ENCODE measurements around the gene CAMLG. TPM values are rescaled to one million over a fixed set of nuclear protein-coding genes. Genes with fewer than 3 reads are reported as not detected.

CAMLG gene
- polyA plus RNA-seq, 1 experiment = 16.9 TPM

DNA sequence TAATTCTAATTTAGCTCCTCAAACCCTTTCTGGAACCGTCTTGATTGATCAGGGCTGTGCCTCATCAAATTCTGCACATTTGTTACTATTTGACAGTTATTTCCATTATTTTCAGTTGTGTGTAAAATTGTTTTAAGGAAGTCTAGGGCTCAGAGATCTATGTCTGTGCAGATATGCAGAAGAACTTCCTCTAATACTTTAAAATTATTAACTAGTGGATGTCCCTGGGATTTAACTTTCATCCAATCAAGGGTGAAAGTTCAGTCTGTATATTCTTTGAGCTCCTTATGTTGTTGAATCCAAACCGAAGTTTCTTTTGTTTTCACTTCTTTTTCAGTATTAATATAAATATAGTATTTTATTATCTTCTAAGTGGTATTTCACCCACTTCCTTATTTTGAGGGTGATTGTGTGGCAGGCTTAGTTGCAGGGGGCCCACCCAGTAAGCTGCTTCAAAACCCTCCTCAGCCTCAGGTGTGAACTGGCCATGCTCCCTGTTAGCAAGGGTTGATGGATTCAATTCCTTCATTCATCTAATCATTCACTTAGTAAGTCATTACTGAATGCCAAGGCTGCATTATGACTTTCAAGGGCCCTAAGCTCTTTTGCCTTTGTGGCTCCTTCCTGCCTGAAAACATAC is 2.1 kb upstream of the CAMLG start:
- no peak overlapping the region for H3K4me3 ChIP-seq (ENCODE audit: low read depth, low read length)
- ChIA-PET POLR2A (no interaction called here), CTCF (interaction anchor here (2.5 kb wide), 1 partner anchor 168 kb away, joined by 10 read pairs; the partner anchor contains the start of gene PCBD2)
- no peak for TF ChIP-seq CTCF (IDR thresholded peaks at IDR 0.05; ENCODE audit: insufficient read depth, low read depth, low read length)
- H3K27me3 ChIP-seq (ENCODE audit: control insufficient read depth, insufficient read depth, low read length) = no peaks in the 10 kb centered on the region
- H3K36me3 ChIP-seq (ENCODE audit: control insufficient read depth, insufficient read depth, low read length) = no peaks in the 10 kb centered on the region
- no peak for DNase-seq (ENCODE audit: low read depth)

DNA sequence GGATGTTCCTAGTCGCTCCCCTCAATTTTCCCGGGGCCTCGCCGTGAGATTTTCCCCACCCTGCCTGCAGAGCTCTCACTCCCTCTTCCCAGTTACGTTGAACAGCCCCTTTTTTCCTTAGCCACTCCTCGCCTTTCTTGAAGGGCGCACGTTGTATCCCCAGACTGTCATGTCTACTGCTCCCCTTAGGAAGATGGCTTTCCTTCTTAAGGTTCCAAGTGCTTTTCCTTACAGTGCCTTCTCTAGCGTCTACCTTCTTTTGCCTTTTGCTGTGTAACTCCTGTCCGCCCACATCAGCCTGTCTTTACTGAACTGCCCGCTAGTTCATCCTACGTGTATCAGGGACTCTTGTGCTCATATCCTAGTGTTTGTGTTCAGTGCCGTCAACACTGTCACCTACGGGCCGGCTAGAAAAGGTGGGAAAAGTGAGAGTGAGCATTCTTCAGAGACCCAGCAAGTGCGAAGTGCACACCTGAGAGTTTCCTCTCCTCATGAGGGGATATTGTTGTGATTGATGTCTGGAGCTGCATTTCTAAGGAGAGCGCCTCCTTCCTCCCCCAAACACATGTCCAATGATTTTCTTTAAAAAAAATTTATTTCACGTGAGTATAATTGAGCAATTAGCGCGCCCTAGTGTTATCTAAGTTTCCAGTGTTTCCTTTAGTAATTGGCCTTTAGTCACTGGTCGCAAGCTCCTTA is 764 bp downstream of the CAMLG start:
- Histone ChIP-seq H3K27me3 (ENCODE audit: control insufficient read depth, insufficient read depth, low read length) (no peaks in the 10 kb centered on the region), H3K36me3 (ENCODE audit: control insufficient read depth, insufficient read depth, low read length) (peaks cover 2% of the 10 kb centered on the region; the same call in 1 of the 2 replicates), H3K4me3 (ENCODE audit: low read depth, low read length) (peak overlapping the region; percentile 76)
- TF ChIP-seq CTCF (IDR thresholded peaks at IDR 0.05; ENCODE audit: insufficient read depth, low read depth, low read length) = 0 out of 2 replicates have a peak, but pooled peaks have one; percentile 1
- no peak for DNase-seq (ENCODE audit: low read depth)
- ChIA-PET CTCF (interaction anchor here (0.6 to 3.9 kb wide), 10 partner anchors 7 to 436 kb away, joined by 3 to 29 read pairs (median 3); partner anchors contain the start of genes DDX46 and PCBD2), POLR2A (interaction anchor here (0.5 to 1.0 kb wide), 3 partner anchors 18 to 107 kb away, joined by 3 to 4 read pairs (median 3); partner anchors contain the start of gene C5orf24)

DNA sequence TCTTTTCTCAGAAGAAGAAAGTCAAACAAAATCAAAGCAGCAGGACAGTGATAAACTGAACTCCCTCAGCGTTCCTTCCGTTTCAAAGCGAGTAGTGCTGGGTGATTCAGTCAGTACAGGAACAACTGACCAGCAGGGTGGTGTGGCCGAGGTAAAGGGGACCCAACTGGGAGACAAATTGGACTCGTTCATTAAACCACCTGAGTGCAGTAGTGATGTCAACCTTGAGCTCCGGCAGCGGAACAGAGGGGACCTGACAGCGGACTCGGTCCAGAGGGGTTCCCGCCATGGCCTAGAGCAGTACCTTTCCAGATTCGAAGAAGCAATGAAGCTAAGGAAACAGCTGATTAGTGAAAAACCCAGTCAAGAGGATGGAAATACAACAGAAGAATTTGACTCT is 2.7 kb downstream of the CAMLG start:
- ChIA-PET CTCF (interaction anchor here (0.9 to 3.9 kb wide), 5 partner anchors 9 to 164 kb away, joined by 3 to 29 read pairs (median 7); partner anchors contain the start of genes DDX46 and PCBD2), POLR2A (no interaction called here)
- DNase-seq (ENCODE audit: low read depth) = no peak
- Histone ChIP-seq H3K36me3 (ENCODE audit: control insufficient read depth, insufficient read depth, low read length) (peaks cover 2% of the 10 kb centered on the region; the same call in 1 of the 2 replicates), H3K27me3 (ENCODE audit: control insufficient read depth, insufficient read depth, low read length) (no peaks in the 10 kb centered on the region), H3K4me3 (ENCODE audit: low read depth, low read length) (no peak overlapping the region)
- no peak for TF ChIP-seq CTCF (IDR thresholded peaks at IDR 0.05; ENCODE audit: insufficient read depth, low read depth, low read length)

GRCh38 chr5:134742134-134742533 is 3.8 kb downstream of the CAMLG start:
- no peak for DNase-seq (ENCODE audit: low read depth)
- TF ChIP-seq CTCF (IDR thresholded peaks at IDR 0.05; ENCODE audit: insufficient read depth, low read depth, low read length) = no peak
- ChIA-PET POLR2A (no interaction called here), CTCF (interaction anchor here (0.6 to 0.7 kb wide), 3 partner anchors 8 to 831 kb away, joined by 3 to 4 read pairs (median 3); no protein-coding TSS in a partner anchor)
- Histone ChIP-seq H3K27me3 (ENCODE audit: control insufficient read depth, insufficient read depth, low read length) (no peaks in the 10 kb centered on the region), H3K4me3 (ENCODE audit: low read depth, low read length) (no peak overlapping the region), H3K36me3 (ENCODE audit: control insufficient read depth, insufficient read depth, low read length) (peaks cover 2% of the 10 kb centered on the region; the same call in 1 of the 2 replicates)

- ChIA-PET POLR2A (no interaction called here), CTCF (interaction anchor here (0.6 to 1.3 kb wide), 2 partner anchors 9 to 63 kb away, joined by 3 to 4 read pairs; partner anchors contain the start of gene DDX46)
- no peak overlapping the region for H3K4me3 ChIP-seq (ENCODE audit: low read depth, low read length)
- no peak for TF ChIP-seq CTCF (IDR thresholded peaks at IDR 0.05; ENCODE audit: insufficient read depth, low read depth, low read length)
- no peak for DNase-seq (ENCODE audit: low read depth)
- 0 out of 2 replicates have a peak, but pooled peaks cover 1% of the 10 kb centered on the region for H3K36me3 ChIP-seq (ENCODE audit: control insufficient read depth, insufficient read depth, low read length)
- H3K27me3 ChIP-seq (ENCODE audit: control insufficient read depth, insufficient read depth, low read length) = no peaks in the 10 kb centered on the region
These were observed 11.1 kb downstream of the CAMLG start for GRCh38 chr5:134749415-134749814.
